H4 (cell line): ENCODE results near the gene EEPD1. TPM values are rescaled to one million over a fixed set of nuclear protein-coding genes. Genes with fewer than 3 reads are reported as not detected.
"Not testable (repeated sequence)": the region's sequence is repeated elsewhere in the genome, so short reads cannot be mapped to it uniquely, and the experiment has no call there.

Source experiments
- DNase-seq: peaks from one replicate; pipeline ENCODE4 v3.0.0-alpha.2; 2015; ENCODE audit warnings: low spot score
- total RNA-seq: library from RNA; depleted of rRNA; stranded (reverse); fragments of >200 nt; shearing (Covaris generic); gene quantifications from 2 replicates; pipeline ENCODE4 v1.2.3, GENCODE V29; 2014; rRNA removed

The EEPD1 gene
- total RNA-seq: 9.4 and 22.9 TPM in 2 replicates

GRCh38 chr7:36152756-36153570 lies at the start of gene EEPD1:
TSS of gene EEPD1 (plus strand) at chr7:36153254. CDS start at chr7:36154325, 1,071 bp downstream.
- DNase-seq: peak; percentile 100

GRCh38 chr7:36103837-36104561 lies 49.1 kb upstream of the EEPD1 start:
- DNase-seq: no peak

- not testable (repeated sequence) for DNase-seq
Observed at GRCh38 chr7:36106972-36107908, 45.8 kb upstream of the EEPD1 start.

GRCh38 chr7:36107926-36108631 lies 45.0 kb upstream of the EEPD1 start:
- no peak for DNase-seq

GRCh38 chr7:36109013-36109627 lies 43.9 kb upstream of the EEPD1 start:
- DNase-seq: no peak

GRCh38 chr7:36110584-36110983 lies 42.5 kb upstream of the EEPD1 start:
- DNase-seq: no peak

- DNase-seq: no peak
Observed at GRCh38 chr7:36112969-36113368, 40.1 kb upstream of the EEPD1 start.

GRCh38 chr7:36114355-36114754 lies 38.7 kb upstream of the EEPD1 start:
- DNase-seq: no peak

- peak; percentile 97 for DNase-seq
Observed at GRCh38 chr7:36115448-36116321, 37.4 kb upstream of the EEPD1 start.

- DNase-seq: no peak
Observed at GRCh38 chr7:36116347-36117202, 36.5 kb upstream of the EEPD1 start.

- no peak for DNase-seq
Observed at GRCh38 chr7:36117203-36117840, 35.7 kb upstream of the EEPD1 start.

- no peak for DNase-seq
Observed at GRCh38 chr7:36118344-36118743, 34.7 kb upstream of the EEPD1 start.

- peak; percentile 97 for DNase-seq
Observed at GRCh38 chr7:36119005-36119706, 33.9 kb upstream of the EEPD1 start.

- not testable (repeated sequence) for DNase-seq
Observed at GRCh38 chr7:36119983-36120646, 32.9 kb upstream of the EEPD1 start.

- DNase-seq: not testable (repeated sequence)
Observed at GRCh38 chr7:36125630-36126029, 27.4 kb upstream of the EEPD1 start.

GRCh38 chr7:36127075-36127740 lies 25.8 kb upstream of the EEPD1 start:
- DNase-seq: no peak
